HG03095 (cell line): ENCODE measurements around the gene DUSP5.

Experiments used
- ATAC-seq: cut with Tn5 transposase; IDR thresholded peaks from one replicate; pipeline ENCODE4 v1.9.1; 2021; ENCODE audit warnings: moderate library complexity; ENCODE audit not compliant: unreplicated experiment

DUSP5 gene

GRCh38 chr10:110498982-110499795, 1.5 kb downstream of the DUSP5 start:
- ATAC-seq: peak; percentile 18

GRCh38 chr10:110499796-110500514, 2.2 kb downstream of the DUSP5 start:
- no peak for ATAC-seq

- ATAC-seq: no peak
Measured at GRCh38 chr10:110500515-110500905, 2.8 kb downstream of the DUSP5 start.

- no peak for ATAC-seq
Measured at GRCh38 chr10:110501142-110501937, 3.6 kb downstream of the DUSP5 start.

GRCh38 chr10:110502072-110502845, 4.6 kb downstream of the DUSP5 start:
- no peak for ATAC-seq

GRCh38 chr10:110502851-110503301, 5.2 kb downstream of the DUSP5 start:
- ATAC-seq: peak; percentile 46

GRCh38 chr10:110503528-110504110, 5.9 kb downstream of the DUSP5 start:
- no peak for ATAC-seq

- peak; percentile 61 for ATAC-seq
Measured at GRCh38 chr10:110504111-110504735, 6.5 kb downstream of the DUSP5 start.

GRCh38 chr10:110505130-110505770, 7.5 kb downstream of the DUSP5 start:
- no peak for ATAC-seq

- ATAC-seq: no peak
Measured at GRCh38 chr10:110506448-110506847, 8.7 kb downstream of the DUSP5 start.

- ATAC-seq: no peak
Measured at GRCh38 chr10:110507346-110507745, 9.6 kb downstream of the DUSP5 start.

GRCh38 chr10:110508159-110508788, 10.6 kb downstream of the DUSP5 start:
- ATAC-seq: no peak

- ATAC-seq: no peak
Measured at GRCh38 chr10:110508806-110509544, 11.3 kb downstream of the DUSP5 start.

GRCh38 chr10:110509560-110509959, 11.9 kb downstream of the DUSP5 start:
- no peak for ATAC-seq

- no peak for ATAC-seq
Measured at GRCh38 chr10:110510086-110510485, 12.4 kb downstream of the DUSP5 start.

- no peak for ATAC-seq
Measured at GRCh38 chr10:110510730-110511129, 13.0 kb downstream of the DUSP5 start.

GRCh38 chr10:110511734-110512449, 14.2 kb downstream of the DUSP5 start:
- no peak for ATAC-seq
